Sigmoid colon (tissue), 7 donors: ENCODE measurements around the gene OLIG3. TPM values are rescaled to one million over a fixed set of nuclear protein-coding genes. Genes with fewer than 3 reads are reported as not detected.

Experiments used
- DNase-seq: peaks from one replicate; pipeline ENCODE4 v3.0.0-alpha.2; 2019
- H3K27ac ChIP-seq, 4 donors: fragments of 200-600 bp; sonication (generic); one replicate each; pipeline ENCODE4 v1.5.1; 2016 to 2019; ENCODE audit warnings: mild to moderate bottlenecking in 1 of 4
- H3K27me3 ChIP-seq, 3 donors: fragments of 200-600 bp; sonication (generic); one replicate each; pipeline ENCODE4 v1.5.1; 2019; ENCODE audit warnings: mild to moderate bottlenecking in 1 of 3
- H3K36me3 ChIP-seq, 4 donors: fragments of 200-600 bp; sonication (generic); one replicate each; pipeline ENCODE4 v1.5.1; 2016 to 2019
- H3K4me1 ChIP-seq, 4 donors: fragments of 200-600 bp; sonication (generic); one replicate each; pipeline ENCODE4 v1.5.1; 2017 to 2019
- H3K4me3 ChIP-seq, 4 donors: fragments of 200-600 bp; sonication (generic); one replicate each; pipeline ENCODE4 v1.5.1; 2017 to 2019; ENCODE audit warnings: mild to moderate bottlenecking in 2 of 4, moderate library complexity in 1 of 4
- H3K9me3 ChIP-seq, 4 donors: fragments of 200-600 bp in 3 of 4; sonication (generic) in 3 of 4; one replicate each; pipeline versions ENCODE4 v1.5.1 to v1.6.1; 2013 to 2019
- EP300 ChIP-seq, 4 donors: sonication (generic); formaldehyde crosslinking; IDR thresholded peaks; one replicate each; pipeline ENCODE4 v1.6.1; 2017; ENCODE audit warnings: antibody characterized with exemption in 4 of 4
- POLR2A ChIP-seq, 2 donors: fragments of 450-650 bp; IDR thresholded peaks; one replicate each; pipeline ENCODE4 v1.6.1; 2016; ENCODE audit warnings: antibody characterized with exemption in 2 of 2, mild to moderate bottlenecking in 2 of 2, moderate library complexity in 2 of 2
- POLR2AphosphoS5 ChIP-seq, 4 donors: sonication (generic); formaldehyde crosslinking; IDR thresholded peaks; one replicate each; pipeline ENCODE4 v1.6.1; 2017; ENCODE audit warnings: antibody characterized with exemption in 4 of 4
- whole genome bisulfite sequencing, 2 donors: extraction: QIAGEN DNeasy Blood & Tissue Kit; methylation state at CpG; one replicate each; pipeline ENCODE4 v1.1.7; 2013; 5-methylcytosine and 5-hydroxymethylcytosine counted together
- intact Hi-C: fragments of 100-400 bp; cut with DNase I; formaldehyde crosslinking; loops from one replicate; pipeline ENCODE4 v1.15.1; 2023
- polyA plus RNA-seq, 3 donors: library from polyadenylated mRNA; stranded (reverse); fragments of 200-250 nt; gene quantifications; one replicate each; pipeline ENCODE4 v1.2.3, GENCODE V29; 2013
- total RNA-seq, 4 donors: library from RNA; depleted of rRNA; stranded (reverse); fragments of >200 nt; gene quantifications; one replicate each; pipeline ENCODE4 v1.1.0, GENCODE V29; 2016
- TF ChIP-seq, protein P1 (sequence below), 4 experiments: fragments of 450-650 bp in 3 of 4; fragments of 200-600 bp in 1 of 4; IDR thresholded peaks; one replicate each; pipeline ENCODE4 v1.5.1; 2016 to 2019; ENCODE audit warnings: antibody characterized with exemption in 4 of 4, mild to moderate bottlenecking in 3 of 4, moderate library complexity in 2 of 4
- donor health status: healthy with polysubstance abuse.
- donor health status: Bipolar disorder and iron deficiency.
- donor health status: healthy.

The OLIG3 gene
- total RNA-seq (not detected), polyA plus RNA-seq (not detected)

DNA sequence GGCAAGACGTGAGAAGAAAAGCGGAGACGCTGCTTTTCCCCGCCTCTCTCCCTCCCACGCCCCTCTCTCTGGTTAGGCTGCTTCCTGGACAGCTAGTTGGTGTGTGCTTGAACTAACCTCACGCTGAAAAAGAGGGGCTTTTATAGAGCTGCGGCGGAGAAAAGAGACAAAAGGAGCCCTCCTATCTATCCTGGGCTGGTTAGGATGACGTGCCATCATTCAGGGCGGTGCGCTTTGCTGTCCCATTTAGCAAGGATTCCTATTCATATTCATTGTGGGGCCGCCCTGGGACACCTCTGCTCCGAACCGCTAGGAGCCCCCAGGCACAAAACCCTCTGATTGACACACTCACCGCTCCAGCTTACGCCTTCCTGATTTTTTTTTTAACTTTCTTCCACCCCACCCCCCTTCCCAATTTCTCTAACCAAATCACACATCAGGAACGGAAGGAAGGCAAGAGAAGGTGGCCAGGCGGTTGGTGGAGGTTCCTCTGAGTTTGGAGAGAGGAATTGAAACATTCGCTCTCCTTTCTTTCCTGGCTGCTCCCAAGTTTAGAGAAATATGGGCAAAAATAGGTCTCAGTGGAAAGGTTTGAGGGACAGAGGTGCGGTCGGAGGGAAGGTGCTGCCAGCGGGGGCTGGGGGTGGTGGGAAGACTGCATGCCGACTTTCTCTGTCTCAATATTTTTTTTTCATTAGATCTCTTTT is at the start of gene OLIG3:
OLIG3 (minus strand) TSS at position 114 of the 707 bp plus-strand sequence. CDS start 224 bp downstream, outside the sequence.
- 9 to 15% methylated on average over 23 of the region's 23 CpGs for WGBS, 2 donors
- intact Hi-C loops, result no loop called here
- TF ChIP-seq, protein P1, sequence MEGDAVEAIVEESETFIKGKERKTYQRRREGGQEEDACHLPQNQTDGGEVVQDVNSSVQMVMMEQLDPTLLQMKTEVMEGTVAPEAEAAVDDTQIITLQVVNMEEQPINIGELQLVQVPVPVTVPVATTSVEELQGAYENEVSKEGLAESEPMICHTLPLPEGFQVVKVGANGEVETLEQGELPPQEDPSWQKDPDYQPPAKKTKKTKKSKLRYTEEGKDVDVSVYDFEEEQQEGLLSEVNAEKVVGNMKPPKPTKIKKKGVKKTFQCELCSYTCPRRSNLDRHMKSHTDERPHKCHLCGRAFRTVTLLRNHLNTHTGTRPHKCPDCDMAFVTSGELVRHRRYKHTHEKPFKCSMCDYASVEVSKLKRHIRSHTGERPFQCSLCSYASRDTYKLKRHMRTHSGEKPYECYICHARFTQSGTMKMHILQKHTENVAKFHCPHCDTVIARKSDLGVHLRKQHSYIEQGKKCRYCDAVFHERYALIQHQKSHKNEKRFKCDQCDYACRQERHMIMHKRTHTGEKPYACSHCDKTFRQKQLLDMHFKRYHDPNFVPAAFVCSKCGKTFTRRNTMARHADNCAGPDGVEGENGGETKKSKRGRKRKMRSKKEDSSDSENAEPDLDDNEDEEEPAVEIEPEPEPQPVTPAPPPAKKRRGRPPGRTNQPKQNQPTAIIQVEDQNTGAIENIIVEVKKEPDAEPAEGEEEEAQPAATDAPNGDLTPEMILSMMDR (IDR thresholded peaks at IDR 0.05), result no peak
- TF ChIP-seq POLR2AphosphoS5 (IDR thresholded peaks at IDR 0.05) (no peak), EP300 (IDR thresholded peaks at IDR 0.05) (no peak), POLR2A (IDR thresholded peaks at IDR 0.05) (no peak)
- no peak for DNase-seq
- no peaks in the 10 kb centered on the region for H3K9me3 ChIP-seq
- peaks cover 78 to 100% (median 99%) of the 10 kb centered on the region in 3 donors for H3K27me3 ChIP-seq
- H3K4me1 ChIP-seq, result peaks cover 0 to 55% (median 50%) of the 10 kb centered on the region in 4 donors
- H3K36me3 ChIP-seq, result no peaks in the 10 kb centered on the region
- no peak within 1 kb of the TSS for H3K27ac ChIP-seq
- H3K4me3 ChIP-seq, result peak within 1 kb of the TSS in 2 of 4 donors; percentile 11 to 24

DNA sequence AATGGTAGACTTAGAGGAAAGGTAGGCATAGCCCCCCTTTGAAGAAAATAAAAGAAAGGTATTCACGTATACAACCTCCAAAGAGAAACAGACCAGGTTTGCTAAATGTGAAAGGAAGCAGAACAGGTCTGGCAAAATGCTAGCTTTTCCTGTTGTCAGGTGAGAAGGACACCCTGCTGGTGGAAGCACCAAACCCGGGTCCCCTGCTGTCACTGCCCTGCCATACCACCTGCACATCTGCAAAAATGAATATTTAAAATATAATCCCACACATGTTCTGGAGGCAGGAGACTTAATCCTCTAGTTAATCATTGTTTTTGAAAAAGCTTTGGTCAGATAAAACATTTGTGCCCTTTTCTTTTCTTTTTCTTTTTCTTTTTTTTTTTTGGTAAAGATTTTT is 48.9 kb upstream of the OLIG3 start:
- no peaks in the 10 kb centered on the region for H3K9me3 ChIP-seq
- WGBS, 2 donors, result 25 to 42% methylated on average over 2 of the region's 2 CpGs
- intact Hi-C loops, result no loop called here
- no peak overlapping the region for H3K27ac ChIP-seq
- H3K4me3 ChIP-seq, result no peak overlapping the region
- DNase-seq, result no peak
- no peaks in the 10 kb centered on the region for H3K4me1 ChIP-seq
- H3K27me3 ChIP-seq, result no peaks in the 10 kb centered on the region
- TF ChIP-seq EP300 (IDR thresholded peaks at IDR 0.05) (no peak), POLR2AphosphoS5 (IDR thresholded peaks at IDR 0.05) (no peak), POLR2A (IDR thresholded peaks at IDR 0.05) (no peak)
- TF ChIP-seq, protein P1 (IDR thresholded peaks at IDR 0.05), result no peak
- H3K36me3 ChIP-seq, result no peaks in the 10 kb centered on the region

DNA sequence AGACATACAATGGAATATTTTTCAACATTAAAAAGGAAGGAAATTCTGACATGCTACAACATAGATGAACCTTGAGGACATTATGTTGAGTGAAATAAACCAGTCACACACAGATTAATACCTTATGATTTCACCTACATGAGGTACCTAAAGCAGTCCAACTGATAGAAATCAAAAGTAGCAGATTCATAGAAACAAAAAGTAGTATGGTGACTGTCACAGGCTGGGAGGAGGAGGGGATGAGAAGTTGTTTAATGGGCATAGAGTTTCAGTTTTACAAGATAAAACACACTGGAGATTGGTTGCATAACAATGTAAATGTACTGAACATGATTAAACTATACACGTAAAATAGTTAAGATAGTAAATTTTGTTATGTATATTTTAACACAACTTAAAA is 48.5 kb upstream of the OLIG3 start:
- Histone ChIP-seq H3K36me3 (no peaks in the 10 kb centered on the region), H3K27me3 (no peaks in the 10 kb centered on the region), H3K4me1 (no peaks in the 10 kb centered on the region), H3K27ac (no peak overlapping the region), H3K4me3 (no peak overlapping the region), H3K9me3 (no peaks in the 10 kb centered on the region)
- 30 to 70% methylated on average over 1 of the region's 1 CpG for WGBS, 2 donors
- DNase-seq, result no peak
- TF ChIP-seq, protein P1 (IDR thresholded peaks at IDR 0.05), result no peak
- TF ChIP-seq EP300 (IDR thresholded peaks at IDR 0.05) (no peak), POLR2AphosphoS5 (IDR thresholded peaks at IDR 0.05) (no peak), POLR2A (IDR thresholded peaks at IDR 0.05) (no peak)
- intact Hi-C loops, result no loop called here

DNA sequence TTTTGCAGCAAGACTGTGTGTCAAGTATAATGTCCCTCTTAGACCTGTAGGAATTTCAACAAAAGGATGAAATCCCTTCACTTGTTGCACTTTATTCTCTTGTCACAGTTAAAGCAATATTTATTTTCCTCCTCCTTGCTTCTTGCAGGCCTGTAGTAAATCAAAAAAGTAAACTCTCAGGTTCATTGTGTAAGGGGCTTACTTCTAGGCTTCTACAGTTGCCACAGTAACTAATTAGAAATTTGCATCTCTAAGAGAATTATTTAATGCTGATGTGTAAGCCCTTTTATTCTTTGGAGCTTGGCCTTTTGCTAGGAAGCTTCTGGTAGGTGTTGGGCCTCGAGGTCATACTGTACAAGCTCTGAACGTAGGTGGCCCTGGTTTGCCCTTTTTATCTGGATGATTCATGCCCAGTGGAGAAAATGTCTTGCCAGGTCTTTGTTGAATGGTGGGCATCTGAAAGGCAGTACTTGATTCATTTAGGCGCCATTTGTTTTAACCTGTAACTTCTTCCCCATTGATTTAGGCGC is 47.4 kb upstream of the OLIG3 start:
- Histone ChIP-seq H3K36me3 (no peaks in the 10 kb centered on the region), H3K27ac (no peak overlapping the region), H3K9me3 (no peaks in the 10 kb centered on the region), H3K4me3 (no peak overlapping the region), H3K27me3 (no peaks in the 10 kb centered on the region), H3K4me1 (no peaks in the 10 kb centered on the region)
- TF ChIP-seq POLR2A (IDR thresholded peaks at IDR 0.05), result no peak
- TF ChIP-seq EP300 (IDR thresholded peaks at IDR 0.05), result no peak
- TF ChIP-seq POLR2AphosphoS5 (IDR thresholded peaks at IDR 0.05), result no peak
- TF ChIP-seq, protein P1 (IDR thresholded peaks at IDR 0.05), result no peak
- intact Hi-C loops, result no loop called here
- 87 to 88% methylated on average over 4 of the region's 4 CpGs for WGBS, 2 donors
- DNase-seq, result no peak
